ENCODE data around the gene NBPF1. TPM values are rescaled to one million over a fixed set of nuclear protein-coding genes. Genes with fewer than 3 reads are reported as not detected.

The NBPF1 gene
- total RNA-seq, 1 experiment from 2014 or later: 27.7 TPM

- DNase-seq: no peak
- Histone ChIP-seq H4K5ac (ENCODE audit: insufficient read length, low read depth, low read length) (no peak overlapping the region), H3K9me3 (ENCODE audit: control insufficient read depth, low read depth, low read length) (no peaks in the 10 kb centered on the region), H3K9ac (ENCODE audit: extremely low read depth, insufficient read length, low read length) (no peak overlapping the region), H3K4me2 (ENCODE audit: insufficient read depth, insufficient read length, low read length) (no peak overlapping the region), H2AFZ (ENCODE audit: low read length) (no peak overlapping the region), H2BK15ac (ENCODE audit: low read depth, low read length) (no peak overlapping the region), H2BK20ac (ENCODE audit: low read depth, low read length, poor library complexity, severe bottlenecking) (no peak overlapping the region), H4K8ac (replicated peaks; ENCODE audit: insufficient read length, low read depth, low read length) (no peak overlapping the region), H2AK5ac (ENCODE audit: insufficient read length, low read length) (no peak overlapping the region), H3K79me1 (ENCODE audit: insufficient read depth, low read depth, low read length, poor library complexity, severe bottlenecking) (no peaks in the 10 kb centered on the region), H3K79me2 (ENCODE audit: insufficient read depth, low read length) (no peaks in the 10 kb centered on the region), H3K14ac (ENCODE audit: insufficient read depth, low read length) (no peak overlapping the region), H4K91ac (ENCODE audit: insufficient read length, low read depth, low read length) (no peak overlapping the region), H2BK120ac (ENCODE audit: low read depth, low read length, poor library complexity, severe bottlenecking) (no peak overlapping the region), H3K4me1 (ENCODE audit: insufficient read depth, low read length) (no peaks in the 10 kb centered on the region; the same call in 1 of the 2 replicates), H3K4ac (ENCODE audit: low read depth, low read length) (no peak overlapping the region), H3K23ac (ENCODE audit: insufficient read length, low read depth, low read length) (no peak overlapping the region), H3K27me3 (ENCODE audit: insufficient read depth, low read length) (peaks cover 6% of the 10 kb centered on the region; the same call in 1 of the 2 replicates), H4K20me1 (ENCODE audit: control insufficient read depth, insufficient read depth, insufficient read length) (no peaks in the 10 kb centered on the region), H3K27ac (ENCODE audit: insufficient read length, low read depth, low read length) (no peak overlapping the region), H3K56ac (ENCODE audit: insufficient read length, low read depth, low read length) (no peak overlapping the region), H3K23me2 (ENCODE audit: insufficient read length, low read depth, low read length, poor library complexity, severe bottlenecking) (peaks cover 15% of the 10 kb centered on the region), H2BK12ac (ENCODE audit: insufficient read length, low read depth, low read length) (no peak overlapping the region), H3T11ph (ENCODE audit: low read length) (no peak overlapping the region), H2BK5ac (ENCODE audit: insufficient read length, low read length) (no peak overlapping the region), H3K18ac (ENCODE audit: insufficient read length, low read depth, low read length) (no peak overlapping the region)
- Mint-ChIP-seq H3K4me3 (no peak overlapping the region), H3K27ac (no peak overlapping the region), H3K9me3 (no peaks in the 10 kb centered on the region), H3K27me3 (ENCODE audit: low read depth) (no peaks in the 10 kb centered on the region), H3K4me1 (no peaks in the 10 kb centered on the region), H3K36me3 (ENCODE audit: insufficient read depth in 1 of 3, low read depth in 3 of 3) (no peaks in the 10 kb centered on the region)
- TF ChIP-seq, protein P1, sequence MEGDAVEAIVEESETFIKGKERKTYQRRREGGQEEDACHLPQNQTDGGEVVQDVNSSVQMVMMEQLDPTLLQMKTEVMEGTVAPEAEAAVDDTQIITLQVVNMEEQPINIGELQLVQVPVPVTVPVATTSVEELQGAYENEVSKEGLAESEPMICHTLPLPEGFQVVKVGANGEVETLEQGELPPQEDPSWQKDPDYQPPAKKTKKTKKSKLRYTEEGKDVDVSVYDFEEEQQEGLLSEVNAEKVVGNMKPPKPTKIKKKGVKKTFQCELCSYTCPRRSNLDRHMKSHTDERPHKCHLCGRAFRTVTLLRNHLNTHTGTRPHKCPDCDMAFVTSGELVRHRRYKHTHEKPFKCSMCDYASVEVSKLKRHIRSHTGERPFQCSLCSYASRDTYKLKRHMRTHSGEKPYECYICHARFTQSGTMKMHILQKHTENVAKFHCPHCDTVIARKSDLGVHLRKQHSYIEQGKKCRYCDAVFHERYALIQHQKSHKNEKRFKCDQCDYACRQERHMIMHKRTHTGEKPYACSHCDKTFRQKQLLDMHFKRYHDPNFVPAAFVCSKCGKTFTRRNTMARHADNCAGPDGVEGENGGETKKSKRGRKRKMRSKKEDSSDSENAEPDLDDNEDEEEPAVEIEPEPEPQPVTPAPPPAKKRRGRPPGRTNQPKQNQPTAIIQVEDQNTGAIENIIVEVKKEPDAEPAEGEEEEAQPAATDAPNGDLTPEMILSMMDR (conservative IDR thresholded peaks at IDR 0.05): no peak
- WGBS (ENCODE audit: extremely low coverage, insufficient read length, low lambda C conversion rate): no CpG with 5 or more reads among the region's 9 CpGs
Measured at GRCh38 chr1:16615253-16616252, 2.2 kb upstream of the NBPF1 start.
